OCI-LY3 (cell line): ENCODE results near the gene SIGMAR1.

ENCODE experiments used
- CTCF ChIP-seq: fragments of 200-600, 300-600 bp; sonication (generic); IDR thresholded peaks from 2 replicates; pipeline ENCODE4 v1.5.1; 2014; ENCODE audit warnings: antibody characterized with exemption, low read length, low read depth
- EZH2phosphoT487 ChIP-seq: fragments of 200-600 bp; shearing (Covaris generic); IDR thresholded peaks from 2 replicates; pipeline ENCODE4 v1.6.1; 2018; ENCODE audit warnings: antibody characterized with exemption, mixed run types, low read depth

- TF ChIP-seq CTCF = no peak
- TF ChIP-seq EZH2phosphoT487 = no peak
Measured at GRCh38 chr9:34615132-34615531, 22.5 kb downstream of the SIGMAR1 start.
